Peyer's patch (tissue), 4 donors: ENCODE measurements around the gene CDRT4. TPM values are rescaled to one million over a fixed set of nuclear protein-coding genes. Genes with fewer than 3 reads are reported as not detected.

ENCODE experiments used
- DNase-seq, 3 donors: peaks; one replicate each; pipeline ENCODE4 v3.0.0-alpha.2; 2017 to 2019
- H3K27ac ChIP-seq, 4 donors: fragments of 200-600 bp; sonication (generic); one replicate each; pipeline ENCODE4 v1.5.1; 2016 to 2019
- H3K27me3 ChIP-seq, 2 donors: fragments of 200-600 bp; sonication (generic); one replicate each; pipeline ENCODE4 v1.5.1; 2019
- H3K36me3 ChIP-seq, 3 donors: fragments of 200-600 bp; sonication (generic); one replicate each; pipeline ENCODE4 v1.5.1; 2016 to 2019
- H3K4me1 ChIP-seq, 4 donors: fragments of 200-600 bp; sonication (generic); one replicate each; pipeline ENCODE4 v1.5.1; 2016 to 2019
- H3K4me3 ChIP-seq, 4 donors: fragments of 200-600 bp; sonication (generic); 1 replicate in 3 of 4; 2 replicates in 1 of 4; pipeline ENCODE4 v1.5.1; 2016 to 2019; ENCODE audit warnings: mild to moderate bottlenecking in 1 of 4
- H3K9me3 ChIP-seq, 4 donors: fragments of 200-600 bp; sonication (generic); one replicate each; pipeline ENCODE4 v1.5.1; 2016 to 2019; ENCODE audit warnings: mild to moderate bottlenecking in 1 of 4
- POLR2A ChIP-seq, 2 donors: fragments of 450-650 bp; IDR thresholded peaks; one replicate each; pipeline ENCODE4 v1.5.1; 2017; ENCODE audit warnings: antibody characterized with exemption in 2 of 2, mild to moderate bottlenecking in 2 of 2, moderate library complexity in 2 of 2
- total RNA-seq, 4 donors: library from RNA; depleted of rRNA; stranded (reverse); fragments of >200 nt; gene quantifications; one replicate each; pipeline ENCODE4 v1.1.0, GENCODE V29; 2016
- TF ChIP-seq, protein P1 (sequence below), 6 experiments: fragments of 450-650 bp in 4 of 6; fragments of 200-600 bp in 2 of 6; sonication (generic) in 1 of 6; IDR thresholded peaks; one replicate each; pipeline ENCODE4 v1.5.1; 2017 to 2019; ENCODE audit warnings: antibody characterized with exemption in 6 of 6, mild to moderate bottlenecking in 3 of 6, moderate library complexity in 1 of 6

The CDRT4 gene
- total RNA-seq, 4 donors from 2014 or later: 17.9 to 28.5 (median 26.4) TPM; not detected in 1

DNA sequence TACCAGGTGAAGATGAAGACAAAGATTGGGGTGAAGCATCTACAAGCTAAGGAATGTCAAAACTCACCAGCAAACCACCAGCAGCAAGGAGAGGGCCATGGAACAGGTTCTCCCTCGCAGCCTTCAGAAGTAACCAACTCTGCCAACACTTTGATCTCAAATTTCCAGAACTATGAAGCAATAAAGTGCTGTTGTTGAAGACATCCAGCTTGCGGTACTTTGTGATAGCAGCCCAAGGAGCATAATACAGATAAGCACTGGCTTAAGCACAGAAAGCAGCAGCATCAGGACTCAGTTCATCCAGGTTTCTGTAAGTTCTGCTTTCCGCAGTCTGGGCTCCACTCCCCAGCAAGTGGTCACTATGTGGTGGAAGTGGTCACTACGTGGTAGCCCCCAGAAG, 16.0 kb upstream of the CDRT4 start:
- no peaks in the 10 kb centered on the region for H3K27me3 ChIP-seq
- H3K4me1 ChIP-seq: peaks cover 0 to 17% (median 0%) of the 10 kb centered on the region in 4 donors
- TF ChIP-seq POLR2A (IDR thresholded peaks at IDR 0.05): no peak
- no peaks in the 10 kb centered on the region for H3K9me3 ChIP-seq
- no peak overlapping the region for H3K27ac ChIP-seq
- H3K36me3 ChIP-seq: no peaks in the 10 kb centered on the region
- no peak overlapping the region for H3K4me3 ChIP-seq
- no peak for DNase-seq

DNA sequence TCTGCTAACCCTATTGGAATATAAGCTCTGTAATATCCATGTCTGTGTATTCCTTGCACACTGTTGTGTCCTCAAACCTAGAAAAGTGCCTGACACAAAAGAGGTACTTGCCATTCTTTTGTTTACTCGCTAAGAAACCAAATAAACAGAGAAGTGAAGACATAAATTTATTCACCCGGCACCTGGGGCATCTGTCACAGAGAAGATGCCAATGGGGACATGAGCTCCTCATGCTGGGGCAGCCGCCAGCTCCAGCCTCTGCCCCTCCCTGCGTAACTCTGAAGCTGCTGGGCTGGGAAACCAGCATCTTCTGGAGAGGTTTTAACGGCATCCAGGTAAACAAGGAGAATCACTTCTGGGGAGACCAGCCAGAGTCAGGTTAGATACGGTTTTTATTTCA, 15.1 kb upstream of the CDRT4 start:
- H3K27me3 ChIP-seq: no peaks in the 10 kb centered on the region
- peaks cover 0 to 17% (median 0%) of the 10 kb centered on the region in 4 donors for H3K4me1 ChIP-seq
- no peak for TF ChIP-seq POLR2A (IDR thresholded peaks at IDR 0.05)
- TF ChIP-seq, protein P1, sequence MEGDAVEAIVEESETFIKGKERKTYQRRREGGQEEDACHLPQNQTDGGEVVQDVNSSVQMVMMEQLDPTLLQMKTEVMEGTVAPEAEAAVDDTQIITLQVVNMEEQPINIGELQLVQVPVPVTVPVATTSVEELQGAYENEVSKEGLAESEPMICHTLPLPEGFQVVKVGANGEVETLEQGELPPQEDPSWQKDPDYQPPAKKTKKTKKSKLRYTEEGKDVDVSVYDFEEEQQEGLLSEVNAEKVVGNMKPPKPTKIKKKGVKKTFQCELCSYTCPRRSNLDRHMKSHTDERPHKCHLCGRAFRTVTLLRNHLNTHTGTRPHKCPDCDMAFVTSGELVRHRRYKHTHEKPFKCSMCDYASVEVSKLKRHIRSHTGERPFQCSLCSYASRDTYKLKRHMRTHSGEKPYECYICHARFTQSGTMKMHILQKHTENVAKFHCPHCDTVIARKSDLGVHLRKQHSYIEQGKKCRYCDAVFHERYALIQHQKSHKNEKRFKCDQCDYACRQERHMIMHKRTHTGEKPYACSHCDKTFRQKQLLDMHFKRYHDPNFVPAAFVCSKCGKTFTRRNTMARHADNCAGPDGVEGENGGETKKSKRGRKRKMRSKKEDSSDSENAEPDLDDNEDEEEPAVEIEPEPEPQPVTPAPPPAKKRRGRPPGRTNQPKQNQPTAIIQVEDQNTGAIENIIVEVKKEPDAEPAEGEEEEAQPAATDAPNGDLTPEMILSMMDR (IDR thresholded peaks at IDR 0.05): no peak
- no peaks in the 10 kb centered on the region for H3K36me3 ChIP-seq
- no peaks in the 10 kb centered on the region for H3K9me3 ChIP-seq
- H3K4me3 ChIP-seq: no peak overlapping the region
- no peak overlapping the region for H3K27ac ChIP-seq
- no peak for DNase-seq

DNA sequence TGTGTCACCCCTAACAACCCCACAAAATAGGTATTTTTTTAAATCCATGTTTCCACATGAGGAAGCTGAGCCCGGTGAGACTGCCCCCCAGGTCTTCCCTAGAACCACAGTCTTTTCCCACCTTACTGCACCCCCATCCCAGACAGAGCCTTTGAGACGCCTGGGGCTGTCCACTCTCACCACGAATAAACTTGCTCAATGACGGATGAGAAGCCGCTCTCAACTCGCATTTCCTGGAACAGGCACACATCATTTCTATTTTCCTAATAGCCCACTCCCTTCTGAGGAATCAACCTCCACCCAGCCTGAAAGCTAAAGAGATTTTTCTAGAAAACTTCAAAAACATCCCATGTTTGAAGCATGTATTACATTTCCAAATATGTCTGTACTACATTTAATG, 14.1 kb upstream of the CDRT4 start:
- no peaks in the 10 kb centered on the region for H3K9me3 ChIP-seq
- H3K4me3 ChIP-seq: no peak overlapping the region
- H3K4me1 ChIP-seq: peaks cover 0 to 17% (median 0%) of the 10 kb centered on the region in 4 donors
- H3K27me3 ChIP-seq: no peaks in the 10 kb centered on the region
- no peak for DNase-seq
- TF ChIP-seq, protein P1 (IDR thresholded peaks at IDR 0.05): no peak
- TF ChIP-seq POLR2A (IDR thresholded peaks at IDR 0.05): no peak
- H3K27ac ChIP-seq: no peak overlapping the region
- H3K36me3 ChIP-seq: no peaks in the 10 kb centered on the region

DNA sequence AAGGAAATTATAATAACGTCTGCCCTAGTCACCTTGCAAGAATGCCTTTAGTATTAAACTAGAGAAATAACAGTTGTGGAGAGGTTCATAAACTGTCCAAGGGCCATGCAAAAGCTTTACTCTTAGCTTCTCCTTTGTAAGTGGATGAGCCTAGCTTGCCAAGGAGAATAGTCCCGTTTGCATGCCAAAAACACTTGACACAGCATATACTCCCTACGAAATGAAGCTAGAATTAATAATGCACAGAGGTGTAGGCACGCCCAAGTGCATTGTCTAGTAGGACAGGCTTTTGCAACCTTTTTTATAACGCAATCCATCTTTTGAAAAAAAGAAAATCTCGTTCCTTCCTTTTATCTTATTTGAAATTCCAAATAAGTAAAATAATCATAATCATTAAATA, 12.8 kb upstream of the CDRT4 start:
- H3K4me1 ChIP-seq: peaks cover 0 to 17% (median 0%) of the 10 kb centered on the region in 4 donors
- H3K27ac ChIP-seq: no peak overlapping the region
- H3K4me3 ChIP-seq: no peak overlapping the region
- TF ChIP-seq, protein P1 (IDR thresholded peaks at IDR 0.05): no peak
- TF ChIP-seq POLR2A (IDR thresholded peaks at IDR 0.05): no peak
- no peaks in the 10 kb centered on the region for H3K36me3 ChIP-seq
- H3K27me3 ChIP-seq: no peaks in the 10 kb centered on the region
- DNase-seq: no peak
- no peaks in the 10 kb centered on the region for H3K9me3 ChIP-seq

DNA sequence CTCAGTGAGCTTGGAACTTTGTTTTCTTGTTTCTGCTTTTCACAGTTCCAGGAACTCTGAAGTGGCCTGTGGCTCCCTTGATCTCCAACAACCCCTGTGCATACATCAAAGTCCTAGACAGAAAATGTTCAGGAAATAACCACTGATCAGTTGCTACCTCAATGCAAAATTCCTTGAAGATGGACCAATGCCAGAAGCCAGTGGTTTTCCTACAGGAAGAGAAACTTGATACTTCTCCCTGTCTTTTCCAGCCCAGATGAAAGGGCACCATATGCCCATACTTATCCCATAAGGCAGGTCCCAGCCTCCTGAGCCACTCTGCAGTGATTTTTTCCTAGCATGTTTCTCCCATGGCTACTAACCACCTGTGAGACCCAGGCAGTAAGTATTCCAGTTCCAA, 12.3 kb upstream of the CDRT4 start:
- no peak for DNase-seq
- H3K27me3 ChIP-seq: no peaks in the 10 kb centered on the region
- peaks cover 0 to 17% (median 0%) of the 10 kb centered on the region in 4 donors for H3K4me1 ChIP-seq
- H3K27ac ChIP-seq: peak overlapping the region in 1 of 4 donors; percentile 8
- no peaks in the 10 kb centered on the region for H3K9me3 ChIP-seq
- H3K36me3 ChIP-seq: no peaks in the 10 kb centered on the region
- TF ChIP-seq, protein P1 (IDR thresholded peaks at IDR 0.05): no peak
- TF ChIP-seq POLR2A (IDR thresholded peaks at IDR 0.05): no peak
- H3K4me3 ChIP-seq: no peak overlapping the region

DNA sequence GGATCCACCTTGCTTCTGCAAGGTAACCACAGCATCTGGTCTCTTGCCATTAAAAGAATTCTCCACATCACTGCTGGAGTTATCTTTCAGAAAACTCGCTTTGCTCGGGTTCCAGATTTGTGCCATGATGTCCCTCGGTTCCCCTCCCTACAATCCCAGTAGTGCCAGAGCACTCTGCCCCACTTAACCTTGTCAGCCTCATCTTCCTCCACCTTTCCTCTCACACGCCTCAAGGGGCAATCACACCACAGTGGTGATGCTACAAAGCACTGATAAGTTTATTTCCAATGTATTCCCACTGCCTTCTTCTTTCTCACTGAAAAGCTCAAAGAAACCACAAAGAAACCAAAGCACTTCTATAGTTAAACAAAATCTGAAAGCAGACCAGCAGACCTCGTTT, 11.4 kb upstream of the CDRT4 start:
- no peaks in the 10 kb centered on the region for H3K36me3 ChIP-seq
- no peaks in the 10 kb centered on the region for H3K27me3 ChIP-seq
- no peaks in the 10 kb centered on the region for H3K9me3 ChIP-seq
- TF ChIP-seq POLR2A (IDR thresholded peaks at IDR 0.05): no peak
- H3K4me1 ChIP-seq: peaks cover 0 to 22% (median 0%) of the 10 kb centered on the region in 4 donors
- DNase-seq: no peak
- H3K4me3 ChIP-seq: no peak overlapping the region
- H3K27ac ChIP-seq: no peak overlapping the region
